Tibial artery (tissue), 4 donors: ENCODE measurements around the gene GPRIN1.

Experiments used
- DNase-seq, 2 donors: peaks; one replicate each; pipeline ENCODE4 v3.0.0-alpha.2; 2019
- H3K27ac ChIP-seq, 2 donors: fragments of 200-600 bp; sonication (generic) in 1 of 2; 1 replicate in 1 of 2; 2 replicates in 1 of 2; pipeline ENCODE4 v1.5.1; 2018 to 2019; ENCODE audit warnings: mild to moderate bottlenecking in 1 of 2
- H3K27me3 ChIP-seq, 2 donors: fragments of 200-600 bp; sonication (generic) in 1 of 2; one replicate each; pipeline versions ENCODE4 v1.5.1 to v1.6.0; 2016 to 2019
- H3K36me3 ChIP-seq, 3 donors: fragments of 200-600 bp; sonication (generic) in 2 of 3; one replicate each; pipeline ENCODE4 v1.5.1; 2016 to 2019; ENCODE audit warnings: mild to moderate bottlenecking in 2 of 3
- H3K4me1 ChIP-seq, 4 donors: fragments of 200-600 bp; sonication (generic) in 2 of 4; 1 replicate in 3 of 4; 2 replicates in 1 of 4; pipeline ENCODE4 v1.5.1; 2016 to 2019
- H3K4me3 ChIP-seq, 2 donors: fragments of 200-600 bp; sonication (generic) in 1 of 2; 1 replicate in 1 of 2; 2 replicates in 1 of 2; pipeline ENCODE4 v1.5.1; 2018 to 2019; ENCODE audit warnings: mild to moderate bottlenecking in 2 of 2
- H3K9me3 ChIP-seq, 3 donors: fragments of 200-600 bp; sonication (generic) in 1 of 3; one replicate each; pipeline ENCODE4 v1.5.1; 2016 to 2019
- CTCF ChIP-seq, 2 experiments: fragments of 200-600 bp in 1 of 2; fragments of 450-650 bp in 1 of 2; IDR thresholded peaks; one replicate each; pipeline ENCODE4 v1.5.1; 2017 to 2019; ENCODE audit warnings: antibody characterized with exemption in 2 of 2, mild to moderate bottlenecking in 1 of 2, moderate library complexity in 1 of 2
- intact Hi-C: fragments of 100-400 bp; cut with DNase I; formaldehyde crosslinking; loops from one replicate; pipeline ENCODE4 v1.15.0; 2023; ENCODE audit warnings: low total_unique reads

Gene GPRIN1

DNA sequence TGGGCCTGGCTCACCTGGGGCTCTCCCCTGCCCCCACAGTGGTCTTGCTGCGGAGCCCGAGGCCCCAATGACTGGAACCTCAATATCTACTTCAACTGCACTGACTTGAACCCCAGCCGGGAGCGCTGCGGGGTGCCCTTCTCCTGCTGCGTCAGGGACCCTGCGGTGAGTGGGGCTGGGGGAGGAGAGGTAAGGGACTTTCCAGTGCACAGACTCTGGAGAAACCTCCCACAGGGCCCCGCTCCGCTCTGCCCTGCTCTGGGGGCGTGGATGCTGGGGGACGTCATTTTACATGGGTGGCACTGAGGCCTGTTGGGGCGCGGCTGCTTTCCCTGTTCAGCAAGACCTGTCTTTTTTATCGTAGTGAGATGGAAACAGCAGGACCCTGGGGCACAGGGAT lies 44.9 kb upstream of the GPRIN1 start:
- no peak for TF ChIP-seq CTCF (IDR thresholded peaks at IDR 0.05)
- no peak overlapping the region for H3K4me3 ChIP-seq
- no peaks in the 10 kb centered on the region for H3K27me3 ChIP-seq
- no peaks in the 10 kb centered on the region for H3K9me3 ChIP-seq
- H3K27ac ChIP-seq: no peak overlapping the region
- H3K36me3 ChIP-seq: peaks cover 18 to 60% (median 32%) of the 10 kb centered on the region in 3 donors
- no peak for DNase-seq
- H3K4me1 ChIP-seq: peaks cover 0 to 4% (median 0%) of the 10 kb centered on the region in 4 donors
- intact Hi-C loops: no loop called here

DNA sequence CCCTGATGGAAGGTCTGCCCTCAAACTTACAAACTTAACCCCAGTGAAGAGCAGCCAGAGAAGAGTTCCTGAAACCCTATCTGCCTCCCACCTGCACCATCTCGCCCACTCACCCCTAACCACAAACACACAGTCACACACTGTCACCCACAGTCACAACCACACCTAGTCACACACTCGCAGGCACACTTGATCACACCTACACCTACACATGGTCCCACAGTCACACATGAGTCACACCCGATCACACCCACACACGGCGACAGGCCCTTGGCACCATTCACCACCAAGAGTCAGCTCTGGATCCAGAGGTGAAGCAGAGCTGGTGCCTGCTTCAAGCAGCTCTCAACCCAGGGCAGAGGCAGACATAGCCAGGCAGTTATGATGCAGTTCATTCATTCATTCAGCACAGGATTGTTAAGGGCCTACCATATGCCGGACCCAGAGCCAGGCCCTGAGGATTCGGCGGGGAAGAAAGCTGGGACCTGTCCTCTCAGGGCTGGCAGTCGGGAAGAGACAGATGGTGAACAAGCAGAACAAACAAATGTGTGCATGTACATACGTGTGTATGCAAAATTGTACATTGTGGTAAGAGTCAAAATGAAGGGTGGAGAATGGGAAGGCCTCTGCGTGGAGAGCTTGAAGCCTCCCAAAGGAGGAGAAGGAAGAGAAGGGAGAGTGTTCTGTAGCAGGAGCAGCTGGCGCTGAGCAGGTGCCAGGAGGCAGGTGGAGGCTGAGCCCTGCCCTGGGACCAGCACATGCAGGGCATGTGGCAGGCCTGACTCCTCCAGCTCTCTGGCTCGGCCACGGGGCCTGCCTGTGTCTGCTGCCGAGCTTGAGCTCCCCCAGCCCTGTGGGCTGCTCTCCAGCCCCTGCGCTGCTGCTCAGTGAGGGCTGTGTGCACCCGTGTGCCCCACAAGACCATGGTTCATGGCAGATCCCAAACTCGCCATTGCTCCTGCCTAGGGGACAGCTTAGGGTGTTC lies 43.7 kb upstream of the GPRIN1 start:
- intact Hi-C loops: no loop called here
- H3K4me3 ChIP-seq: no peak overlapping the region
- H3K4me1 ChIP-seq: peaks cover 0 to 9% (median 3%) of the 10 kb centered on the region in 4 donors
- H3K27ac ChIP-seq: no peak overlapping the region
- DNase-seq: no peak
- H3K27me3 ChIP-seq: no peaks in the 10 kb centered on the region
- H3K9me3 ChIP-seq: no peaks in the 10 kb centered on the region
- no peak for TF ChIP-seq CTCF (IDR thresholded peaks at IDR 0.05)
- peaks cover 18 to 60% (median 32%) of the 10 kb centered on the region in 3 donors for H3K36me3 ChIP-seq

DNA sequence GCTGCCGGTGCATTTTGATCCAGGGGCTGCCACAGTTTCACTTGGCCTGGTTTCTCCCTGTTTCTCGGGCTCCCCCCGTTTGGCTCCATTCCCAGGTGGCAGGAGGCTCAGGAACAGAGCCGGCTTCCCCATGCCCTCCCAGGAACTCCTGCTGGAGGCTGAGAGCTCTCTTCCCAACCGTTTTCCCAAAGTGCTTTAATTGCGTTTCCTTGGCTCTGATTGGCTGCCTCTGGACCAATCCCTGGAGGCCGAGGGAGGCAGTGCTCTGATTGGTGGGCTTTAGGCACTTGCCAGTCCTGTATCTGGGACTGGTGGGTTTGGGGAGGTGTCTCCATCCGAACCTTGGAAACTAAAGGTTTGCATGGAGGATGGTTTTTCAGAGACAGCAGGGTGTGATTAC lies 42.2 kb upstream of the GPRIN1 start:
- Histone ChIP-seq H3K4me3 (no peak overlapping the region), H3K9me3 (no peaks in the 10 kb centered on the region), H3K27me3 (no peaks in the 10 kb centered on the region), H3K27ac (no peak overlapping the region), H3K36me3 (peaks cover 18 to 50% (median 32%) of the 10 kb centered on the region in 3 donors), H3K4me1 (peaks cover 0 to 21% (median 13%) of the 10 kb centered on the region in 4 donors)
- intact Hi-C loops: no loop called here
- TF ChIP-seq CTCF (IDR thresholded peaks at IDR 0.05): no peak
- DNase-seq: no peak

DNA sequence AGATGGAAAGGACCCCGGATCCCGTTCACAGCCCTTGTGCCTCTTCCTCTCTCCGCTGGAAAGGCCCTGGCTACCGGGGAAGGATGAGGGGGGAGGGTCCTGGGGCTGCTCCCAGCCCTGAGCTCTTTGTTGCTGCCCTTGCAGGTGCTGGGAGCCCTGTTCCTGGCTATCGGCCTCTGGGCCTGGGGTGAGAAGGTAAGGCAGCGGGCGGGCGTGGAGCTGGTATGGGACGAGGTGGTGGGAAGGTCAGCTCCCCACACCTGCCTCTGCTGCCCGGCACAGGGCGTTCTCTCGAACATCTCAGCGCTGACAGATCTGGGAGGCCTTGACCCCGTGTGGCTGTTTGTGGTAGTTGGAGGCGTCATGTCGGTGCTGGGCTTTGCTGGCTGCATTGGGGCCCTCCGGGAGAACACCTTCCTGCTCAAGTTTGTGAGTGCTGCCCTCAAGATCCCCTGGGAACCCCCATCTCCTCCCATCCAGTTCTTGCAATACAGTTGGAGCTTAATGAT lies 41.6 kb upstream of the GPRIN1 start:
- Histone ChIP-seq H3K9me3 (no peaks in the 10 kb centered on the region), H3K4me1 (peaks cover 0 to 25% (median 16%) of the 10 kb centered on the region in 4 donors), H3K36me3 (peaks cover 15 to 44% (median 25%) of the 10 kb centered on the region in 3 donors), H3K27ac (no peak overlapping the region), H3K4me3 (no peak overlapping the region), H3K27me3 (no peaks in the 10 kb centered on the region)
- DNase-seq: no peak
- no peak for TF ChIP-seq CTCF (IDR thresholded peaks at IDR 0.05)
- intact Hi-C loops: no loop called here

DNA sequence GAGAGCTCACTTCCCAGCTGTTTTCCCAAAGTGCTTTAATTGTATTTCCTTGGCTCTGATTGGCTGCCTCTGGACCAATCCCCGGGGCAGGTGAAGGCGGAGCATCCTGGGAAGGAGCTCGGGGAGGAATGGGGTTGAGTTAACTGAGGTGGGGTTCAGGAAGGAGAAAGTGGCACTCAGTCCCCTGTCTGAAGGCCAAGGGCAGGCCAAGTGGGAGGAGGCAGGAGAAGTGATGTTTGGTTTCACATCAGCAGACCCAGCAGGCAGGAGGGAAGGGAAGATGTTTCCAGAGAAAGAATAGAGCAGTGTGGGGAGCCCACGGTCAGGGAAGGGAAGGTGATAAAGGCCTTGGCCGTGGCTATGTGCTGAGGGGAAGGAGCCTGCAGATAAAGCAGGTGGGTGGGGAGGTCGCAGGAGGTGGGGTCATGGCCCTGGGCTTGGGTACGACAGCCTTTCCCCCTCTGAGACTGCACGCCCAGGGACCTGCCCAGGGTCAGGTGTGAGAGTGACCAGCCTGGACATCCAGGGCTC lies 40.5 kb upstream of the GPRIN1 start:
- no peak overlapping the region for H3K27ac ChIP-seq
- intact Hi-C loops: no loop called here
- H3K36me3 ChIP-seq: peaks cover 13 to 33% (median 24%) of the 10 kb centered on the region in 3 donors
- H3K4me1 ChIP-seq: peaks cover 0 to 29% (median 17%) of the 10 kb centered on the region in 4 donors
- no peak for DNase-seq
- no peaks in the 10 kb centered on the region for H3K27me3 ChIP-seq
- no peaks in the 10 kb centered on the region for H3K9me3 ChIP-seq
- H3K4me3 ChIP-seq: no peak overlapping the region
- TF ChIP-seq CTCF (IDR thresholded peaks at IDR 0.05): no peak
